Kidney capillary endothelial cell (primary cell): ENCODE data around the gene ZNF865.

Experiments used
- DNase-seq: peaks from one replicate; pipeline ENCODE4 v3.0.0-alpha.2; 2018; ENCODE audit warnings: low spot score

Gene ZNF865

GRCh38 chr19:55586976-55587668 lies 18.3 kb upstream of the ZNF865 start:
- peak; percentile 84 for DNase-seq

GRCh38 chr19:55588738-55589137 lies 16.7 kb upstream of the ZNF865 start:
- DNase-seq = no peak

GRCh38 chr19:55590109-55590508 lies 15.3 kb upstream of the ZNF865 start:
- DNase-seq = no peak

GRCh38 chr19:55590617-55591016 lies 14.8 kb upstream of the ZNF865 start:
- no peak for DNase-seq

GRCh38 chr19:55591555-55591954 lies 13.9 kb upstream of the ZNF865 start:
- DNase-seq = no peak

- no peak for DNase-seq
Measured at GRCh38 chr19:55592391-55593090, 12.9 kb upstream of the ZNF865 start.

- DNase-seq = no peak
Measured at GRCh38 chr19:55593096-55593772, 12.2 kb upstream of the ZNF865 start.

GRCh38 chr19:55594996-55595545 lies 10.4 kb upstream of the ZNF865 start:
- no peak for DNase-seq

- DNase-seq = no peak
Measured at GRCh38 chr19:55596304-55596703, 9.1 kb upstream of the ZNF865 start.

- DNase-seq = no peak
Measured at GRCh38 chr19:55597501-55597921, 7.9 kb upstream of the ZNF865 start.

- DNase-seq = no peak
Measured at GRCh38 chr19:55598034-55598433, 7.4 kb upstream of the ZNF865 start.

GRCh38 chr19:55598719-55599467 lies 6.6 kb upstream of the ZNF865 start:
- peak; percentile 90 for DNase-seq

- DNase-seq = peak; percentile 95
Measured at GRCh38 chr19:55599468-55599841, 6.0 kb upstream of the ZNF865 start, which contains the start of gene FIZ1. Gene FIZ1, minus strand, starts transcription at chr19:55599517. Its CDS starts 1,652 bp downstream, at chr19:55597865.

GRCh38 chr19:55599842-55600661 lies 5.4 kb upstream of the ZNF865 start, which contains the start of gene ZNF524:
Gene ZNF524, plus strand, starts transcription at chr19:55600288. Its CDS starts 1,825 bp downstream, at chr19:55602113.
- peak; percentile 78 for DNase-seq

- no peak for DNase-seq
Measured at GRCh38 chr19:55600662-55601028, 4.8 kb upstream of the ZNF865 start.

GRCh38 chr19:55601084-55601483 lies 4.4 kb upstream of the ZNF865 start:
- no peak for DNase-seq

- DNase-seq = no peak
Measured at GRCh38 chr19:55602104-55603001, 3.1 kb upstream of the ZNF865 start.

- DNase-seq = no peak
Measured at GRCh38 chr19:55603115-55603514, 2.3 kb upstream of the ZNF865 start.

GRCh38 chr19:55603581-55604292 lies 1.7 kb upstream of the ZNF865 start:
- DNase-seq = no peak
